OCI-LY1 (cell line): Measurements from ENCODE around the gene NUP50.

Experiments used
- EZH2 ChIP-seq: fragments of 200-600 bp; sonication (generic), shearing (Covaris generic); IDR thresholded peaks from 2 replicates; pipeline ENCODE4 v1.8.0; 2017; ENCODE audit warnings: borderline replicate concordance, mixed run types, mild to moderate bottlenecking, antibody characterized with exemption, low read length, moderate library complexity, mixed read lengths
- TF ChIP-seq, protein P1 (sequence below): fragments of 200-600 bp; sonication (generic), shearing (Covaris generic); IDR thresholded peaks from 2 replicates; pipeline ENCODE4 v1.5.1; 2017; ENCODE audit warnings: mild to moderate bottlenecking, antibody characterized with exemption, low read length, moderate library complexity, mixed read lengths

GRCh38 chr22:45180146-45180679 is 16.5 kb downstream of the NUP50 start:
- TF ChIP-seq, protein P1, sequence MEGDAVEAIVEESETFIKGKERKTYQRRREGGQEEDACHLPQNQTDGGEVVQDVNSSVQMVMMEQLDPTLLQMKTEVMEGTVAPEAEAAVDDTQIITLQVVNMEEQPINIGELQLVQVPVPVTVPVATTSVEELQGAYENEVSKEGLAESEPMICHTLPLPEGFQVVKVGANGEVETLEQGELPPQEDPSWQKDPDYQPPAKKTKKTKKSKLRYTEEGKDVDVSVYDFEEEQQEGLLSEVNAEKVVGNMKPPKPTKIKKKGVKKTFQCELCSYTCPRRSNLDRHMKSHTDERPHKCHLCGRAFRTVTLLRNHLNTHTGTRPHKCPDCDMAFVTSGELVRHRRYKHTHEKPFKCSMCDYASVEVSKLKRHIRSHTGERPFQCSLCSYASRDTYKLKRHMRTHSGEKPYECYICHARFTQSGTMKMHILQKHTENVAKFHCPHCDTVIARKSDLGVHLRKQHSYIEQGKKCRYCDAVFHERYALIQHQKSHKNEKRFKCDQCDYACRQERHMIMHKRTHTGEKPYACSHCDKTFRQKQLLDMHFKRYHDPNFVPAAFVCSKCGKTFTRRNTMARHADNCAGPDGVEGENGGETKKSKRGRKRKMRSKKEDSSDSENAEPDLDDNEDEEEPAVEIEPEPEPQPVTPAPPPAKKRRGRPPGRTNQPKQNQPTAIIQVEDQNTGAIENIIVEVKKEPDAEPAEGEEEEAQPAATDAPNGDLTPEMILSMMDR: no peak
- TF ChIP-seq EZH2: no peak
